Measurements from ENCODE around the gene PTPN14. TPM values are rescaled to one million over a fixed set of nuclear protein-coding genes. Genes with fewer than 3 reads are reported as not detected.
A peak's percentile ranks its signal among the peaks of the same experiment; 100 is the strongest.

Gene PTPN14
- total RNA-seq, 1 experiment from 2014 or later, result 37.5 TPM

- Histone ChIP-seq H3K4me2 (ENCODE audit: low read length) (no peak overlapping the region), H2AFZ (ENCODE audit: low read depth, low read length, poor library complexity, severe bottlenecking) (no peak overlapping the region), H3K27ac (ENCODE audit: low read depth, low read length) (no peak overlapping the region), H3K36me3 (ENCODE audit: control insufficient read depth in 1 of 2, insufficient read depth in 2 of 2, low read length in 2 of 2) (no peaks in the 10 kb centered on the region), H3K9me2 (ENCODE audit: insufficient read depth) (no peaks in the 10 kb centered on the region), H4K20me1 (ENCODE audit: insufficient read depth) (no peaks in the 10 kb centered on the region), H3K4me3 (replicated peaks in 1 of 2; ENCODE audit: low read depth in 1 of 2, low read length in 2 of 2) (no peak overlapping the region), H3K79me2 (ENCODE audit: insufficient read depth, low read length) (no peaks in the 10 kb centered on the region), H3K27me3 (ENCODE audit: insufficient read depth, low read length) (no peaks in the 10 kb centered on the region), H3K4me1 (ENCODE audit: control insufficient read depth in 1 of 2, insufficient read depth in 2 of 2, low read length in 2 of 2) (no peaks in the 10 kb centered on the region), H3K9ac (ENCODE audit: low read length) (no peak overlapping the region), H3K9me3 (ENCODE audit: control insufficient read depth in 1 of 2, insufficient read depth in 1 of 2, low read depth in 1 of 2, low read length in 2 of 2) (no peaks in the 10 kb centered on the region)
- POLR2A ChIA-PET, result no interaction called here
- intact Hi-C loops (cut with micrococcal nuclease), result loop anchor here (2.0 kb wide), 1 partner anchor 59 kb away; no protein-coding TSS in a partner anchor
- TF ChIP-seq, protein P1, sequence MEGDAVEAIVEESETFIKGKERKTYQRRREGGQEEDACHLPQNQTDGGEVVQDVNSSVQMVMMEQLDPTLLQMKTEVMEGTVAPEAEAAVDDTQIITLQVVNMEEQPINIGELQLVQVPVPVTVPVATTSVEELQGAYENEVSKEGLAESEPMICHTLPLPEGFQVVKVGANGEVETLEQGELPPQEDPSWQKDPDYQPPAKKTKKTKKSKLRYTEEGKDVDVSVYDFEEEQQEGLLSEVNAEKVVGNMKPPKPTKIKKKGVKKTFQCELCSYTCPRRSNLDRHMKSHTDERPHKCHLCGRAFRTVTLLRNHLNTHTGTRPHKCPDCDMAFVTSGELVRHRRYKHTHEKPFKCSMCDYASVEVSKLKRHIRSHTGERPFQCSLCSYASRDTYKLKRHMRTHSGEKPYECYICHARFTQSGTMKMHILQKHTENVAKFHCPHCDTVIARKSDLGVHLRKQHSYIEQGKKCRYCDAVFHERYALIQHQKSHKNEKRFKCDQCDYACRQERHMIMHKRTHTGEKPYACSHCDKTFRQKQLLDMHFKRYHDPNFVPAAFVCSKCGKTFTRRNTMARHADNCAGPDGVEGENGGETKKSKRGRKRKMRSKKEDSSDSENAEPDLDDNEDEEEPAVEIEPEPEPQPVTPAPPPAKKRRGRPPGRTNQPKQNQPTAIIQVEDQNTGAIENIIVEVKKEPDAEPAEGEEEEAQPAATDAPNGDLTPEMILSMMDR (IDR thresholded peaks at IDR 0.05 in 2 of 3, conservative IDR thresholded peaks at IDR 0.05 in 1 of 3; ENCODE audit: borderline replicate concordance in 1 of 3, insufficient read depth in 1 of 3, low read depth in 2 of 3, low read length in 2 of 3), result peak in 2 of 3 experiments; percentile 28 to 43; a peak in 4 of 6 replicates
- TF ChIP-seq CEBPB (IDR thresholded peaks at IDR 0.05; ENCODE audit: low read depth), result no peak
- TF ChIP-seq MAX (IDR thresholded peaks at IDR 0.05), result 0 out of 2 replicates have a peak, but pooled peaks have one; percentile 8
- no peak for TF ChIP-seq TCF7L2 (IDR thresholded peaks at IDR 0.05; ENCODE audit: borderline replicate concordance, extremely low read depth, insufficient read depth, insufficient read length)
- no peak for TF ChIP-seq POLR2A (IDR thresholded peaks at IDR 0.05; ENCODE audit: borderline replicate concordance, extremely low read depth, insufficient read depth, insufficient read length)
- peak; percentile 40; the same call in 1 of the 2 replicates for TF ChIP-seq SRF (IDR thresholded peaks at IDR 0.05; ENCODE audit: low read depth)
- TF ChIP-seq EZH2 (IDR thresholded peaks at IDR 0.05), result no peak
- no peak for TF ChIP-seq YY1 (IDR thresholded peaks at IDR 0.05; ENCODE audit: extremely low read depth, insufficient replicate concordance, low read depth, low read length)
- no TSS peak for BruUV-seq (replicated peaks)
- ATAC-seq (no peak), DNase-seq (ENCODE audit: low read depth, low spot score) (no peak)
- CTCF ChIA-PET, result interaction anchor here (0.9 kb wide), 1 partner anchor 9 kb away, joined by 3 read pairs; no protein-coding TSS in a partner anchor
- RAD21 ChIA-PET (ENCODE audit: low non-redundant PET in 1 of 2, low total read pairs in 2 of 2, uncharacterized antibody in 2 of 2, unreplicated experiment in 2 of 2), result no interaction called here
These were observed 231.5 kb downstream of the PTPN14 start for GRCh38 chr1:214319938-214320337.
